ENCODE results near the gene PPP3CB.

- TF ChIP-seq POLR2AphosphoS5 (IDR thresholded peaks at IDR 0.05; ENCODE audit: low read depth, low read length) (no peak), POLR2A (IDR thresholded peaks at IDR 0.05; ENCODE audit: low read depth, low read length) (no peak), TAF1 (IDR thresholded peaks at IDR 0.05; ENCODE audit: borderline replicate concordance, low read depth, low read length) (no peak)
These were observed 21.5 kb upstream of the PPP3CB start for GRCh38 chr10:73517166-73517888.
